A549 (cell line): ENCODE measurements around the gene ING2.

Experiments
- CHD2 ChIP-seq: fragments of 150-350 bp; IDR thresholded peaks from 2 replicates; pipeline ENCODE4 v1.6.1; 2014; ENCODE audit warnings: low read length; ENCODE audit not compliant: partially characterized antibody
- CHD4 ChIP-seq: fragments of 200-600 bp; sonication (generic); IDR thresholded peaks from 2 replicates; pipeline ENCODE4 v1.6.1; 2016; ENCODE audit warnings: antibody characterized with exemption, mild to moderate bottlenecking, borderline replicate concordance
- EHMT2 ChIP-seq: fragments of 200-600 bp; sonication (generic); IDR thresholded peaks from 2 replicates; pipeline ENCODE4 v1.6.1; 2016; ENCODE audit warnings: antibody characterized with exemption, low read depth, mild to moderate bottlenecking, moderate library complexity
- EP300 ChIP-seq, 2 experiments: fragments of >200 bp; sonication (Bioruptor Twin); formaldehyde crosslinking; IDR thresholded peaks; 2 replicates in 1 of 2; 3 replicates in 1 of 2; pipeline ENCODE4 v1.6.1; 2016 to 2017
- KDM1A ChIP-seq: fragments of 200-600 bp; sonication (generic); IDR thresholded peaks from 2 replicates; pipeline ENCODE4 v1.6.1; 2016; ENCODE audit warnings: low read depth, mild to moderate bottlenecking
- MAFK ChIP-seq: fragments of 450-650 bp; IDR thresholded peaks from 2 replicates; pipeline ENCODE4 v1.6.1; 2014; ENCODE audit not compliant: partially characterized antibody
- MAZ ChIP-seq: fragments of 150-350 bp; IDR thresholded peaks from 2 replicates; pipeline ENCODE4 v1.6.1; 2014; ENCODE audit warnings: antibody characterized with exemption, low read depth, low read length, borderline replicate concordance
- NFE2L2 ChIP-seq: fragments of 150-350 bp; conservative IDR thresholded peaks from 2 replicates; pipeline ENCODE4 v1.6.1; 2014; ENCODE audit warnings: low read length
- POLR2A ChIP-seq: IDR thresholded peaks from 2 replicates; pipeline ENCODE4 v1.6.1; 2012; ENCODE audit warnings: mild to moderate bottlenecking, low read length
- RFX5 ChIP-seq: fragments of 450-650 bp; IDR thresholded peaks from 2 replicates; pipeline ENCODE4 v1.7.1; 2014; ENCODE audit warnings: antibody characterized with exemption, mild to moderate bottlenecking, moderate library complexity
- TF ChIP-seq, protein P1 (sequence below): fragments of >200 bp; sonication (Bioruptor Twin); formaldehyde crosslinking; IDR thresholded peaks from 3 replicates; pipeline ENCODE4 v1.5.1; 2016
- TF ChIP-seq, protein P2 (sequence below): IDR thresholded peaks from 2 replicates; pipeline ENCODE4 v1.6.1; 2012; ENCODE audit warnings: low read depth, borderline replicate concordance
- TF ChIP-seq, protein P3 (sequence below): fragments of >200 bp; sonication (Bioruptor Twin); formaldehyde crosslinking; IDR thresholded peaks from 3 replicates; pipeline ENCODE4 v1.6.1; 2016
- TF ChIP-seq, protein P4 (sequence below): IDR thresholded peaks from 2 replicates; pipeline ENCODE4 v1.6.1; 2012

DNA sequence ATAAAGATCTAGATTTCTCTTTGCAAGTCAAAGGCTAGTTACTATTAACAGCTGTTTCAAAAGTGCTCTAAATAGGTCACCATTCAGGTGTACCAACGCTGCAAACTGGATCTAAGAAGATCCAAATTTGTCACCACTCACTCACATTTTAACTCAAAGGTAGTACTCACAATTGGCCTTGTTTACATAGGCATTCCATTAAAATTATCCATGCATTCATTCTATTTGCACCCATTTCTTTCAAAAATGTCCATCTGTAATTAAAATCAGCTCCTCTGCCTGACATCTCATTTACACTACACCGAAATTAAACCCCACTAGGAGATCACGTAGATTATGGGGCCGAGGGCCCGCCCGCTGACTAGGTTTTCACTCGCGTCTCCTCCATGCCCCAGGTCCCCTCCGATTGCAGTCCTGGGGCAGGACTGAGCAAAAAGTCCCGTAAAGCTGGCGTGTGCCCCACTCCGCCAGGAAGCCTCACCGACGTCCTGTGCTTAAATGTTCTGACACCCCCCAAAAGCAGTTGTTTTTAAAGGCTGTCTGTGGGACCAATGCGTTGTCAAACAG lies 1.3 kb upstream of the ING2 start:
- TF ChIP-seq MAZ = no peak
- TF ChIP-seq POLR2A = no peak
- TF ChIP-seq, protein P1, sequence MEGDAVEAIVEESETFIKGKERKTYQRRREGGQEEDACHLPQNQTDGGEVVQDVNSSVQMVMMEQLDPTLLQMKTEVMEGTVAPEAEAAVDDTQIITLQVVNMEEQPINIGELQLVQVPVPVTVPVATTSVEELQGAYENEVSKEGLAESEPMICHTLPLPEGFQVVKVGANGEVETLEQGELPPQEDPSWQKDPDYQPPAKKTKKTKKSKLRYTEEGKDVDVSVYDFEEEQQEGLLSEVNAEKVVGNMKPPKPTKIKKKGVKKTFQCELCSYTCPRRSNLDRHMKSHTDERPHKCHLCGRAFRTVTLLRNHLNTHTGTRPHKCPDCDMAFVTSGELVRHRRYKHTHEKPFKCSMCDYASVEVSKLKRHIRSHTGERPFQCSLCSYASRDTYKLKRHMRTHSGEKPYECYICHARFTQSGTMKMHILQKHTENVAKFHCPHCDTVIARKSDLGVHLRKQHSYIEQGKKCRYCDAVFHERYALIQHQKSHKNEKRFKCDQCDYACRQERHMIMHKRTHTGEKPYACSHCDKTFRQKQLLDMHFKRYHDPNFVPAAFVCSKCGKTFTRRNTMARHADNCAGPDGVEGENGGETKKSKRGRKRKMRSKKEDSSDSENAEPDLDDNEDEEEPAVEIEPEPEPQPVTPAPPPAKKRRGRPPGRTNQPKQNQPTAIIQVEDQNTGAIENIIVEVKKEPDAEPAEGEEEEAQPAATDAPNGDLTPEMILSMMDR = no peak
- no peak for TF ChIP-seq EHMT2
- TF ChIP-seq CHD2 = no peak
- no peak for TF ChIP-seq NFE2L2
- TF ChIP-seq, protein P2, sequence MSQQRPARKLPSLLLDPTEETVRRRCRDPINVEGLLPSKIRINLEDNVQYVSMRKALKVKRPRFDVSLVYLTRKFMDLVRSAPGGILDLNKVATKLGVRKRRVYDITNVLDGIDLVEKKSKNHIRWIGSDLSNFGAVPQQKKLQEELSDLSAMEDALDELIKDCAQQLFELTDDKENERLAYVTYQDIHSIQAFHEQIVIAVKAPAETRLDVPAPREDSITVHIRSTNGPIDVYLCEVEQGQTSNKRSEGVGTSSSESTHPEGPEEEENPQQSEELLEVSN = no peak
- no peak for TF ChIP-seq RFX5
- TF ChIP-seq, protein P3, sequence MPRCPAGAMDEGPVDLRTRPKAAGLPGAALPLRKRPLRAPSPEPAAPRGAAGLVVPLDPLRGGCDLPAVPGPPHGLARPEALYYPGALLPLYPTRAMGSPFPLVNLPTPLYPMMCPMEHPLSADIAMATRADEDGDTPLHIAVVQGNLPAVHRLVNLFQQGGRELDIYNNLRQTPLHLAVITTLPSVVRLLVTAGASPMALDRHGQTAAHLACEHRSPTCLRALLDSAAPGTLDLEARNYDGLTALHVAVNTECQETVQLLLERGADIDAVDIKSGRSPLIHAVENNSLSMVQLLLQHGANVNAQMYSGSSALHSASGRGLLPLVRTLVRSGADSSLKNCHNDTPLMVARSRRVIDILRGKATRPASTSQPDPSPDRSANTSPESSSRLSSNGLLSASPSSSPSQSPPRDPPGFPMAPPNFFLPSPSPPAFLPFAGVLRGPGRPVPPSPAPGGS = no peak
- no peak for TF ChIP-seq MAFK
- TF ChIP-seq KDM1A = no peak
- TF ChIP-seq EP300 (IDR thresholded peaks at IDR 0.05) = no peak
- TF ChIP-seq, protein P4, sequence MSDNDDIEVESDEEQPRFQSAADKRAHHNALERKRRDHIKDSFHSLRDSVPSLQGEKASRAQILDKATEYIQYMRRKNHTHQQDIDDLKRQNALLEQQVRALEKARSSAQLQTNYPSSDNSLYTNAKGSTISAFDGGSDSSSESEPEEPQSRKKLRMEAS = no peak
- TF ChIP-seq CHD4 = no peak
